Activated CD8-positive, alpha-beta memory T cell treated with anti-CD3 and anti-CD28 coated beads, Interleukin-2, amount 50 U/mL, for 24 hours (primary cell): ENCODE measurements around the gene SGSM1.
"Not testable (repeated sequence)": the region's sequence is repeated elsewhere in the genome, so short reads cannot be mapped to it uniquely, and the experiment has no call there.

Experiments used
- DNase-seq: peaks from one replicate; pipeline ENCODE4 v3.0.0-alpha.2; 2020; ENCODE audit errors: extremely low read depth

The SGSM1 gene

DNA sequence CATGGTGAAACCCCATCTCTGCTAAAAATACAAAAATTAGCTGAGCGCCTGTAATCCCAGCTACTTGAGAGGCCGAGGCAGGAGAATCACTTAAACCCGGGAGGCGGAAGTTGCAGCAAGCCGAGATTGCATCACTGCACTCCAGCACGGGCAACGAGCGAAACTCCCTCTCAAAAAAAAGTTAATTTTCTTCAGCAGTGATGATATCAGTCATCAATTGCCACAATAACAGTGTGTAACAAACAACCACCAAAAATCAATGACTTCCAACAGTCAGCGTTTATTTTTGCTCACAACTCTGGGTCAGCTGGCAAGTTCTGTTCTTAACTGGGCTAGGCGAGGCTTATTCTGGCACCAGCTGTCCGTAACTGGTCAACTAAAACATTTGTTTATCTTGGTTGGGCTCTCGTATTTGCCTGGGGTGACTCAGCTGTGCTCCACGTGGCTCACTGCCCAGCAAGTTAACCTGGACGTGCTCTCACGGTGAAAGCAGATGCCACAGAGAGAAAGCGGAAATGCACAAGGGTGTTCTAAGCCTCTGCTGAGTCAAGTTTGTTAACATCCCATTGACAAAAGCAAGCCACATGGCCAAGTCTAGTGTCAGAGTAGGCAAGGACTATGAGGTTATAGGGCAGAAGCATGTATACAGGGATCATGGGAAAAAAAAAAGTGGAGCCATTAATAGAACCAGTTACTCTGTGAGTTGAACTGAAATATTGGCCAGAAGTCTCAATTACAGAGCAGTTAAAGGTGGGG lies 88.4 kb downstream of the SGSM1 start:
- DNase-seq, result no peak

DNA sequence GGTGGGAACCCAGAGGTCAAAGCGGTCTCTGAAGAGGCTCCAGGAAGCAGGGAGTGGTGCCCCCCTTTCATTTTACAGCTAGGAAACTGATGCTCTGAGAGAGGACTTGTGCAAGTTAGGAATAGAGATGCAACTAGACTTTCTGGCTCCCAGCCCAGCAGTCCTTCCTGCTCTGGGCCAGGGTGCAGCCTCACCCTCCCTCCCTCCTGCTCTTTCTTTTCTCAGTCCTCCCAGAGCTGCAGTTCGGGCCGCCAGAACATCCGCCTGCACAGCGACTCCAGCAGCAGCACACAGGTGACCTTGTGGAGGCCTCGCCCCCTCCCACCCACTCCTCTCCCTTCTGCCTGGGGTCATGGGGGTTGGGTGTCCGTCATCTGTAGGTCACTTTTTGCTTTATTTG lies 89.0 kb downstream of the SGSM1 start:
- DNase-seq, result no peak

DNA sequence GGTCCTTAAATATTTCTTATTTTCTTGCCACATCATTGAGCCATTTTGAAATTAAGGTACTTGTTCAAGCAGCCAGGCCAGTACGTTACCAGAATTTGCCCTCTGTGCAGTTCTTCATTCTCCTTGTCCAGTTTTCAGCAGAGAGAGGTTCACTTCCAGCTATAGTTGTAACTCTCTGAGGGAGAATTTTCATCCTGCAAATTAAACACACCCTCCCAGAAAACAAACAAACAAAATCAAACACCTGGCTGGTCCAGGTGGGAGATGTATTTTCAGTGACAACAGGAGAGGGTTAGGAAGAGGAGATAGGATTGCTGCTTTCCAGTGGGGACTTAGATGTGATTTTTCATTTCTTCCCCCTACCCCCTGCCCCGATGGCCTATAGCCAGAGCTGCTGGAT lies 95.4 kb downstream of the SGSM1 start:
- DNase-seq, result no peak

DNA sequence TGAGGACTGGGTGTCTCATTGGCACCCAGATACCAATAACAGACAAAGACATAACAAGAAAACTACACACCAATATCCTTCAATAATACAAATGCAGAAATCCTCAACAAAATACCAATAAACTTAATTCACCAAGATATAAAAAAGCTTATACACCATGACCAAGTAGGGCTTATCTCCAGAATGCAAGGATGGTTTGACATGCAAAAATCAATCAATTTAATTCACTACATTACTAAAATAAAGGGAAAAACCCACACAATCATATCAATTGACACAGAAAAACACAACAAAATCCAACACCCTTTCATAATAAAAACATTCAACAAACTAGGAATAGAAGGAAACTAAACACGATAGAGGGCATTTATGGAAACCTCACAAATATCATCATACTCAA lies 99.9 kb downstream of the SGSM1 start:
- no peak for DNase-seq

DNA sequence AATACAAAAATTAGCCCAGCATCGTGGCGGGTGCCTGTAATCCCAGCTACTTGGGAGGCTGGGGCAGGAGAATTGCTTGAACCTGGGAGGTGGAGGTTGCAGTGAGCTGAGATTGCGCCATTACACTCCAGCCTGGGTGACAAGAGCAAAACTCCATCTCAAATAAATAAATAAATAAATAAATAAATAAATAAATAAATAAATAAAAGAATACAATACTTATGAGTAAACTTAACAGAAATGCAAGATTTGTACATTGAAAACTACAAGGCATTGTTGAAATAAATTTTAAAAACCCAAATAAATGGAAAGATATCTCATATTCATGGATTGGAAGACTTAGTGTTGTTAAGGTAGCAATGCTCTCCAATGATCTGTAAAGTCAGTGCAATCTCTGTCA lies 101.1 kb downstream of the SGSM1 start:
- not testable (repeated sequence) for DNase-seq

DNA sequence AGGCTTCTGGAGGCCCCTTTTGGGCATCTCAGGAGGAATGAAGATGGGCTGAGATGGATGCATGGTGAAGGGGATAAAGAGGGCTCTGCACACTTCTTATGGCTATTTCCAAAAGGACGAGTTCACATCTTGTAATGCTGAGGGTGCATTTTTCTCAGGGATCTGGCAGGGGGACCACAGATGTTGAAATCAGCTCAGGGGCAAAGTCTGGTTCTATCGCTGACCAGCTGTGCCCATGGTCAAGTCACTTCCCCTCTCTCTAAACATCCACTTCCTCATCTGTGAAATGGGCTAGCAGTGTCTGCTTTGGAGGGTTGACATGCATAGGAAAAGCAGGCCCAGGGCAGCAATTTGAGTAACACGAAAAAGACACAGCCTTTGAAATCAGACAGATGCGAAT lies 114.0 kb downstream of the SGSM1 start:
- DNase-seq, result no peak

DNA sequence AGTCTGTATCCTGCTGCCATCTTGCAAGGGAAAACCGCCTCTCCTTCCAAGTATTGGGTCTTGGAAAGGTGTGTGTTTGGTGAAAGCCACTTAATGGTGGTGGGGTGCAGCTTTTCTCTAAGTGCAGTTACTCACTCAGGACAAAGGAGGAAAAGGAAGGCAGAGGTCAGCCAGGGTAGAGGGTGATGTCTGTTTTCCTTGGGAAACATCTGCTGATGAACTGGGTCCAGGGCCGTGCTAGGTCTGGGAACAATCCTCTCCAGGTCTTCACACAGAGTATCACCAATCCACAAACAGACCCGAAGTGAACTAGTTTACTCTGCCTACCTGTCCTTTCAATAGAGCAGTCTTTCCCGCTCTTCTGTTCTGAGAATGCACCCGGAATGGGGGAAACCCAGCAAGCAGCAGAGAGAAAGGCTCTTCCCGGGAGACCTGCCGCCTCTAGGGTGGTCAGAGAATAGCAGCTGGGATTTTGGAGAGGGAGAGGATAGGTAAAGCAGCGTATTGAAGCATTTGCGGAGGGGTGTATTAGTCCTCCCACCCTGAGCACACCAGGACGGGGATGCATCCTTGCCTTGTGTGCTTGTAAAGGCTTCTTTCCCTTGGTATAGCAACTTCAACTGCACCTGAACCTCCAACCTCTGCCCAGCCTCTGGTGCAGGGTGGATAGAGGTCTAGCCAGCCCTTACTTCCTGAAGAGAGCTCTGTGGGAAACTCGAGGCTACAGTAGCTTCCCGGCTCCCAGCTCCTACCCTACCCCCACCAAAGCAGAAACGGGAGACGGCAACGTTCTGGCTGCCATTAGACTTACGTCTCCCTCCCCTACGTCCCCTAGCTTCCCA lies 119.8 kb downstream of the SGSM1 start:
- no peak for DNase-seq

DNA sequence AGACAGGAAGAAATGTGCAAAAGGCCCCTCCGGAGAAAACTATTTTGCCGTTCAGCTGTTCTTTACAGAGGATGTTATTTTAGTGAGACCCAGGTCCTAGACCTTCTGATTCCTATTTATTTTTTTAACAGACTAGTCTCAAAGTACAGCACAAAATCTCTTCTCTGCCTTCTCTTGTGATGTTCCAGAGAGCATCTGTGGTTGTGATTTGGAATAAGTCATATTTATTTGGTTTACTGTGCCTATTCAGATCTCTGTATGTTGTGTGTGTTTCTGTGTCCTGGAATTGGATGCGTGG lies 120.4 kb downstream of the SGSM1 start:
- no peak for DNase-seq

DNA sequence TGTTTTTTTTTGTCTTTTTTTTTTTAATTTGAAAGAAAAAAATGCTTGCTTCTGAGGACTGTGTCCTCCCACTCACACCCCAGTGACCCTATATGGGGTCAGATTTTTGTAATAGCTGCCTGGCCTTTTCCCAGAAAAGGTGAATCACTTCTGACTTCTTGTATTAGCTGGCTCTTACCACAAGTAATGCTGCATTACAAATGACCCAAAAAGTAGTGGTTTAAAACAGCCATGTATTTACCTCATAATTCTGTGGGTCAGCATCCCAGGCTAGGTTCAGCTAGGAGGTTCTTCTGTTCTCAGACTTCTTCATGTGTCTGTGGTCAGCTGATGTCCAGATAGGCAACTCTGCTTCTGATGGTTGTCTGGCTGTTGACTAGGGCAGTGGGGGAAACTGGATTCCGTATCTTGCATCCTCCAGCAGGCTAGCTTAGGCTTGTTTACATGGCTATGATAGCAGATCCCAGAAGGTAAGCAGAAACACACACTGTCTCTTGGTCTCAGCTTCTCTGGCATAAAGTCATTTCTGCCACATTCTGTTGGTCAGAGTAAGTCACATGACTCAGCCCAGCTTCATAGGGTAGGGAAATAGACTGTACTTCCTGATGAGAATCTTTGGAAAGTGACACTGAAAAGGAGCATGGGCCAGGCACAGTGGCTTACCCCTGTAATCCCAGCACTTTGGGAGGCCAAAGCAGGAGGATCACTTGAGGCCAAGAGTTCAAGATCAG lies 121.0 kb downstream of the SGSM1 start:
- DNase-seq, result no peak

DNA sequence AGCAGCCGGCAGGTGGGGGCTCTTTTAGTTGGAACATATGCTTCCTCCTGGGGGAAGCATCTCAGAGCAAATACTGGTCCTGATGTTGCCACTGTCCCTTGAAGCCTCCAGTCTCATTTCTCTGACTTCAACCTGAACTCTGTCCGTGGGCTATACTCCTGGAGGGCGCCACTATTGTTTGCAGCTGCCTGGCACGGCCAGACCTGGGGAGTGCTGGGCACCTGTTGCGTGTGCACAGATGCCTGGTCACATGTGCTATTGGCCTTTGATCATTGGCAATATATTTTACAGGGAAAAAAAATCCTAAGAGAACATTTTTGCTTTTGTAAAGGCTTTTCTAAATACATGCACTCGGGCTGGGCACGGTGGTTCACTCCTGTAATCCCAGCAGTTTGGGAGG lies 122.3 kb downstream of the SGSM1 start:
- DNase-seq, result no peak

DNA sequence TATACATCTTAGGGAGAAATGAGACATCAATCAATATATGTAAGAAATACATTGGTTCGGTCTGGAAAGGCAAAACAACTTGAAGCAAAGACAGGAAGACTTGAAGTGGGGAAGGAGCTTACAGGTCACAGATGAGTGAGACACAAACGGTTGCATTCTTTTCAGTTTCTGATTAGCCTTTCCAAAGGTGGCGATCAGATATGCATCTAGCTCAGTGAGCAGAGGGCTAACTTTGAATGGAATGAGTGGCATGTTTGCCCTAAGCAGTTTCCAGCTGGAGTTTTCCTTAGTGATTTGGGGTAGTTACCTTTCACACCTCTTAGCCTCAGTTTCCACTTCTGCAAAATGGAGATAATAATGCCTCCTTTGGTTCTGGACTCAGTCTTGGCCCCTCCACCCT lies 124.7 kb downstream of the SGSM1 start:
- DNase-seq, result no peak

DNA sequence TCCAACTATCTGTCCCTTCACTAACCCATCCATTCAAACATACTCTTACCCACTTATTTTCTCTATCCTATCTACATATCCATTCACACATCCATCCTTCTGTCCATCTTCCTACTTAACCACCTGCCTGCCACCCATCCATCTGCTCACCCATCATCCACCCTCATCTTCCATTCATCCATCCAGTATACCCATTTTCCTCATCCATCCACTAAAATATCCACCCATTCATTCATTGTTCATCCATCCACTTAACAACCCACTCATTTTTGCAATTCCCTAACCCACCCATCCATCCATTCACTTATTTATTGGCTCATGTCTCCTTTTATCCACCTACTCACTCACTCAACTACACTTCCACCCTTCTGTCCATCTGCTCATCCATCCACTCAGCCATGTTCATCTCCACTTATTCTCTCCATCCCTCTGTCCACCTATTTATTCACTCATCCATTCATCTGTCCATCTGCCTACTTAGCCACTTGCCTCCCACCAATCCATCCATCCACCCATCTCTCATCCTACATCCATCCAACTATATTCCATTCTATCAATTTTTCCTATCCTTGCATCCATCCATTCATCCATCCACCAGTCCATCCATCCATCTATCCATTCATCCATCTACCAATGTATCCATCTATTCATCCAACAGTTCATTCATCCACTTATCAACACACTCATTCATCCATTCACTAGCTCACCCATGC lies 129.9 kb downstream of the SGSM1 start:
- no peak for DNase-seq

DNA sequence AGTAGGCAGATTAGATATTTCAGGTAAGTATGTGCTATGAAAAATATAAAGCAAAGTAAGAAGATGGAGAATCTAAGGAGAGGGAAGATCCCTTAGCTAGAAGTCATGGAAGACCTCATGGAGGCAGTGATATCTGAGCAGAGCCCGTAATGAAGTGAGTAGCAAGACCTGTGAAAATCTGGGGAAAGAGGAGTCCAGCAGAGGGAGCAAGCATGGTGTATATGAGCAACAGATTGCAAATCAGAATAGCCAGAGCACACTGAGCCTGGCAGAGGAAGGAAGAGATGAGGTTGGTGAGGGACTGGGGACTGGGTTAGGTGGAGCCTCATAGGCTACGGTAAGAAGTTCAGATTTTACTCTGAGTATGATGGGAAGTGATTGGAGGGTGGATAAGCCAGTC lies 131.1 kb downstream of the SGSM1 start:
- DNase-seq, result no peak

DNA sequence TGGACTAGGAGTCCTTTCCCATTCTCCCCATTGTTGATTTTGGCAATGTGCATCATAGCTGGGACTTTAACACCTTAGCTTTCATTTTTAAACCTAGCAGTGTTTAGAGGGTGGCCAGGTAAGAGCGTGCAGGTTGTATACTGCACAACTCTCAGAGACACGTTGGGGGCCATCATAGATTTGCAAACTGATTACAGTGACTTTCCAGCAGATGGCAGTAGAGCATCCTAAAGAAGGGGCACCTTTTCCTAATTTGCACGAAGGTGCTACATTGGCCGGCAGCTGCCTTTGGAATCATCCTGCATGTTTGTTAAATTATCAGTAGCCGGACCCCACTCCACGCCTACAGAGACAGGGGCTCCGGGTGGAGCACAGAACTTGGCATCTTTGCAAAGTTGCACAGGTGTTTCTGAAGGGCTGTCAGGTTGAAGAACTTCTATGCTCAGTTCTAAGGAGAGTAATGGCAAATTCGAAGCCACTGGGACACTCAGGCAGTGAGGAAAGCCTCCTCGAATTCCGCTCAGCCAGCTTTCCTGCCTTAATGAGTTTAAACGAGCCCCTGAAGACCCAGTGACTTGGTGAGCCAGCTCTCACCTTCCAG lies 132.8 kb downstream of the SGSM1 start:
- no peak for DNase-seq

DNA sequence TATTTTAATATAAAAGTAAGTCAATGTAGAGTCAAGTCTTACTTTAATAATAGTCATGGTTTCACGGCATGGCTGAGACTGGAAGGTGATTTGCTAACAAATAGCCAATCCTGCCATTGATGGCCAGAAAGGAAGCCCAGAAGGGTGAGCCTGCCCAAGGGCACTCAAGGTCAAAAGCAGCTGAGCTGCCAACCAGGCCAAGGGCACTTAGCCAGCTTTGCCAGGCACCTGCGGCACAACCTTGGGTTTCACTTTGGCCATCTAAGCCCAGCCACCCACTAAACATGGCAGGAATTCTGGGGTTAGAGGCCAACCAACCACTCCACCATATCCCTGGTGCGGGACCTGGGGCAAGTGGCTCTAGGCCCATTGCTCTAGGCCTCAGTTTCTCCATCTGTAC lies 136.3 kb downstream of the SGSM1 start:
- DNase-seq, result no peak

DNA sequence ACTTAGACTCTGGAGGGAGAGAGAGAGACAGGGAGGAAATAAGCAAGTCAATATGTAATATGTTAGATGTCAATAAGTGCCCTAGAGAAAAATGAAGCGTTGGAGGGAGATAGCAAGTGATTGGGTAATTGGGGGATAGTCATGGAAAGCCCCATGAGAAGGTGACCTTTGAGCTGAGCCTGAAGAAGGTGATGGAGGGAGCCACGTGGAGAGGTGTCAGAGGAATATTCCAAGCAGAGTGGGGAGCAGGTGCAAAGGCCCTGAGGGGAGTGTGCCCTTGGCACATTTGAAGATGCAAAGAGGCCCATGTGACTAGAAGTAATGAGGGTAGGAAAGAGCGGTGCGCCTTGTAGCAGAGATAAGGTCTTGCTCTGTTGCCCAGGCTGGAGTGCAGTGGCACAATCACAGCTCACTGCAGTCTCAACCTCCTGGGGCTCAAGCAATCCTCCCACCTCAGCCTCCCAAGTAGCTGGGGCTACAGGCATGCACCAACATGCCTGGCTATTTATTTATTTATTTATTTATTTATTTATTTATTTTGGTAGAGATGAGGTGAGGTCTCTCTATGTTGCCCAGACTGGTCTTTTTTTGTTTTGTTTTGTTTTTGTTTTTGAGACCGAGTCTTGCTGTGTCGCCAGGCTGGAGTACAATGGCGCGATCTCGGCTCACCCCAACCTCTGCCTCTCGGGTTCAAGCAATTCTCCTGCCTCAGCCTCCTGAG lies 138.4 kb downstream of the SGSM1 start:
- no peak for DNase-seq

DNA sequence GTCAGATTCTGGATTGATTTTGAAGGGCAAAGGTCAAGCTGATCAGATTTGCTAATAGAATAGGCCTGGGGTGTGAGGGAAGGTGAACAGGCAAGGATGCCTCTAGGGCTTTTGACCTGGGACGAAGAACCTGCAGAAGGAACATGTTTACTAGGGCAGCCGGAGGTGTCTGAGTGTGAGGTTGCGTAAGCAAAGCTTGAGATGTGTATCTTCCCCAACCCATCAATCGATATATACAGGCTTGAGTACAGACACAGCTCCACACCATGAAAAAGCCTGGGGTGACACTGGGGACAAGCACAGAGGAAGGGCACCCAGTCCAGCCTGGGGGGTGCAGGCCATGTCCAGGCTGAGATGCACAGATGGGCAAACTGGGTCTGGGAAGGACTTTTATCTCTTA lies 139.4 kb downstream of the SGSM1 start:
- DNase-seq, result no peak

DNA sequence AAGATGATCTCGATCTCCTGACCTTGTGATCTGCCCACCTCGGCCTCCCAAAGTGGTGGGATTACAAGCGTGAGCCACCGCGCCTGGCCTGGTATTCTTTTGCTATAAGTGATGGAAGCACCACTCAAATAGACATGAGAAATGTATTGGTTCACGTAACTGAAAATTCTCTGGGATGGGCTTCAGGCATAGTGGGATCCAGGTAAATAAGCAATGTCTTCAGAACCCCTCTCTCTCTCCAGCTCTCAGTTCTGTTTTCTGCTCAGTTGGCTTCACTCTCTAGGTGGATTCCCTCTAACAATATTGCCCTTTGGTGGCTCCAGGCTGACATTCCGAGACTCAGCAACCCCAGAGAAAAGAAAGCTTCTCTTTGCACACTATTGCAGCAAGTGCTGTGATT lies 141.4 kb downstream of the SGSM1 start:
- DNase-seq, result no peak

DNA sequence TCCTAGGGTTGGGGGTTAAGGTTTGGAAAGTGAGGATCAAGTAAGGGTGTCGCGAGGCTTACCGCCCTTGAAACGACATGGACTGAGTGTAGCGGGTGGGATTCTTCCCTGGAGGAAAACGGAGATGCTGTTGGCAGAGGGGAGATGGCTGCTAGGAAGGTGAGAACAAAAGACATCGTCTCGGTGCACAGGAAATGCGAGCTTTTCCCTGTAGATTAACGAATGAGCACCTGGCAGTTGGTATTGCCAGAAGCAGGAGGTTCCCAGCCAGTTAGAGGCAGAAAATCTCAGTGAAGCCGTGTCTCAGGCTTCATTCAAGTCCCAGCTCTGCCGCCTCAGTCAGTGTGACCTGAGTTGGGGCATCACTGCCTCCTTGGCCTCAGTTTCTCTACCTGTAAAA lies 141.9 kb downstream of the SGSM1 start:
- DNase-seq, result no peak

DNA sequence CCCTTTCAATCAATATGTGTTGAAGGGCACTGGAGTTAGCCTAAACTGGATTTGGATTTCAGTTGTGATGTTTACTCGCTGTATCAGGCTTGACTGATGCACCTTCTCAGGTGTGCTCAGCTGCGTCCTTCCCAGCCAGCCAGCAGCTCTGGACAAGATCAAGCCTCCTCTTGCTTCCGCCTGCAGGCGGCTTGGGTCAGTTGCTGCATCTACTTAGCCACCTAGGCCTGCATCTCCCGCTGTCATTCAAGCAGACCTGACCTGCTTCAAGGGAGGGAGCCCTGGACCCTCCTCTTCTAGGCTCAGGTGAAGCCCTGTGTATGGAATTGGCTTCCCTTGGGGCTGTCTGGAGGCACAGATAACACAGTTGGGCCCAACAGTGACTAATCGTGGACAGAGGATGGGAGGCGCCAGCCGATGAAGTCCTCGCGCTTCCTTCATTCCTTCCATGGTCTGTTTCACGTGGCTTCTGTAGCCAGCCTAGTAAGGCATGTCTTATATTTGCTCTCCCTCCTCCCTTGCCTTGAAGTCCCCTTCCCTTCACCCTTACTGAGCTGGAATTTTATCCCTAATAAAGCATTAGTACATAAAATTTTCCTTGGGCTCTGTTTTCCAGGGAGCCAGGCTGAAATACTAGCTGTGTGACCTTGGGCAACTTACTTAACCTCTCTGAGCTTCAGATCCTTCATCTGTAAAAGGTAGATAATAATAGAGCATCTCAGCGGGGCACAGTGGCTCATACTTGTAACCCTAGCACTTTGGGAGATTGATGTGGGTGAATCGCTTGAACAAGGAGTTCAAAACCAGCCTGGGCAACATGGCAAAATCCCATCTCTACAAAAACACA lies 142.6 kb downstream of the SGSM1 start:
- DNase-seq, result no peak
